ENCODE measurements around the gene GPSM1. TPM values are rescaled to one million over a fixed set of nuclear protein-coding genes. Genes with fewer than 3 reads are reported as not detected.

GPSM1 gene
- total and polyA plus RNA-seq, 2 donors (not counting 1 experiment from before 2014, with no cell fraction given), result 2.4 to 6.3 TPM

GRCh38 chr9:136339958-136340310, 12.6 kb downstream of the GPSM1 start:
- 96% methylated on average over 7 of the region's 12 CpGs for WGBS (ENCODE audit: insufficient coverage)
- ATAC-seq (ENCODE audit: low read depth) (no peak), DNase-seq (no peak)
- no peaks in the 10 kb centered on the region for H3K27me3 Mint-ChIP-seq
- Histone ChIP-seq H3K27me3 (replicated peaks in 1 of 4; ENCODE audit: control extremely low read depth in 1 of 4, control insufficient read depth in 3 of 4, insufficient read depth in 4 of 4, low read length in 3 of 4) (no peaks in the 10 kb centered on the region), H3K4me2 (replicated peaks; ENCODE audit: low read depth, low read length, poor library complexity, severe bottlenecking) (no peak overlapping the region), H3K9me3 (ENCODE audit: control extremely low read depth in 1 of 3, control insufficient read depth in 2 of 3, insufficient read depth in 1 of 3, low read length in 2 of 3) (no peaks in the 10 kb centered on the region), H2AFZ (ENCODE audit: insufficient read depth, low read depth, low read length, poor library complexity, severe bottlenecking) (no peak overlapping the region), H3K4me1 (ENCODE audit: control insufficient read depth in 2 of 2, insufficient read depth in 2 of 2, low read length in 2 of 2) (peaks cover 3 to 6% of the 10 kb centered on the region in 2 donors), H3K79me2 (ENCODE audit: control insufficient read depth, insufficient read depth, low read length) (no peaks in the 10 kb centered on the region), H3K36me3 (replicated peaks in 1 of 2; ENCODE audit: control extremely low read depth in 1 of 2, control insufficient read depth in 1 of 2, extremely low read depth in 1 of 2, insufficient read depth in 2 of 2, low read length in 1 of 2) (no peaks in the 10 kb centered on the region), H4K20me1 (ENCODE audit: control insufficient read depth, insufficient read depth, low read length, poor library complexity, severe bottlenecking) (no peaks in the 10 kb centered on the region), H3K27ac (ENCODE audit: low read length in 2 of 2) (no peak overlapping the region), H3K4me3 (ENCODE audit: control extremely low read depth in 1 of 5, extremely low read depth in 1 of 5, insufficient read depth in 1 of 5, low read depth in 2 of 5, low read length in 4 of 5) (no peak overlapping the region), H3K9ac (ENCODE audit: low read length) (no peak overlapping the region)
- H3K4me3 Mint-ChIP-seq, result no peak overlapping the region
- H3K27ac Mint-ChIP-seq, result no peak overlapping the region
- peaks cover 9% of the 10 kb centered on the region for H3K4me1 Mint-ChIP-seq
- intact Hi-C loops (cut with micrococcal nuclease), result loop anchor here (2.0 kb wide), 1 partner anchor 291 kb away; no protein-coding TSS in a partner anchor
- CTCF ChIA-PET, result interaction anchor here (0.6 kb wide), 1 partner anchor 125 kb away, joined by 3 read pairs; no protein-coding TSS in a partner anchor
- TF ChIP-seq EZH2 (IDR thresholded peaks at IDR 0.05; ENCODE audit: borderline replicate concordance, insufficient read depth, low read depth, low read length, poor library complexity, severe bottlenecking) (no peak), CTCF (IDR thresholded peaks at IDR 0.05) (no peak)
- POLR2A ChIA-PET, result no interaction called here
- no peaks in the 10 kb centered on the region for H3K9me3 Mint-ChIP-seq (ENCODE audit: insufficient read depth)

- H3K9me3 Mint-ChIP-seq (ENCODE audit: insufficient read depth), result no peaks in the 10 kb centered on the region
- intact Hi-C loops (cut with micrococcal nuclease), result no loop called here
- no peak overlapping the region for H3K4me2 ChIP-seq (replicated peaks; ENCODE audit: low read depth, low read length, poor library complexity, severe bottlenecking)
- H3K27ac Mint-ChIP-seq, result no peak overlapping the region
- H3K36me3 ChIP-seq (replicated peaks in 1 of 2; ENCODE audit: control extremely low read depth in 1 of 2, control insufficient read depth in 1 of 2, extremely low read depth in 1 of 2, insufficient read depth in 2 of 2, low read length in 1 of 2), result no peaks in the 10 kb centered on the region
- H3K27me3 ChIP-seq (replicated peaks in 1 of 4; ENCODE audit: control extremely low read depth in 1 of 4, control insufficient read depth in 3 of 4, insufficient read depth in 4 of 4, low read length in 3 of 4), result no peaks in the 10 kb centered on the region
- ChIA-PET CTCF (no interaction called here), POLR2A (no interaction called here)
- no peak for TF ChIP-seq EZH2 (IDR thresholded peaks at IDR 0.05; ENCODE audit: borderline replicate concordance, insufficient read depth, low read depth, low read length, poor library complexity, severe bottlenecking)
- DNase-seq (no peak), ATAC-seq (ENCODE audit: low read depth) (no peak)
- H3K4me1 ChIP-seq (ENCODE audit: control insufficient read depth in 2 of 2, insufficient read depth in 2 of 2, low read length in 2 of 2), result peaks cover 3 to 6% of the 10 kb centered on the region in 2 donors
- H3K27me3 Mint-ChIP-seq, result no peaks in the 10 kb centered on the region
- no peak overlapping the region for H3K27ac ChIP-seq (ENCODE audit: low read length in 2 of 2)
- no peak overlapping the region for H3K4me3 ChIP-seq (ENCODE audit: control extremely low read depth in 1 of 5, extremely low read depth in 1 of 5, insufficient read depth in 1 of 5, low read depth in 2 of 5, low read length in 4 of 5)
- H3K9me3 ChIP-seq (ENCODE audit: control extremely low read depth in 1 of 3, control insufficient read depth in 2 of 3, insufficient read depth in 1 of 3, low read length in 2 of 3), result no peaks in the 10 kb centered on the region
- WGBS (ENCODE audit: insufficient coverage), result 96% methylated on average over 26 of the region's 28 CpGs
- H3K4me1 Mint-ChIP-seq, result peaks cover 9% of the 10 kb centered on the region
- no peaks in the 10 kb centered on the region for H3K79me2 ChIP-seq (ENCODE audit: control insufficient read depth, insufficient read depth, low read length)
- H2AFZ ChIP-seq (ENCODE audit: insufficient read depth, low read depth, low read length, poor library complexity, severe bottlenecking), result no peak overlapping the region
- H3K9ac ChIP-seq (ENCODE audit: low read length), result no peak overlapping the region
- H4K20me1 ChIP-seq (ENCODE audit: control insufficient read depth, insufficient read depth, low read length, poor library complexity, severe bottlenecking), result no peaks in the 10 kb centered on the region
- no peak overlapping the region for H3K4me3 Mint-ChIP-seq
Observed at GRCh38 chr9:136340356-136341041, 13.2 kb downstream of the GPSM1 start.

All from B cell (primary cell).